Progenitor cell of endocrine pancreas (in vitro differentiated cells): ENCODE results near the gene RBP7. TPM values are rescaled to one million over a fixed set of nuclear protein-coding genes. Genes with fewer than 3 reads are reported as not detected.
A peak's percentile ranks its signal among the peaks of the same experiment; 100 is the strongest.

Experiments used
- DNase-seq: peaks from one replicate; pipeline ENCODE4 v3.0.0; 2021; ENCODE audit warnings: low spot score; ENCODE audit not compliant: unreplicated experiment
- H3K27ac Mint-ChIP-seq: 2 replicates; pipeline ENCODE4 v1.8.0; 2021; ENCODE audit warnings: mild to moderate bottlenecking, moderate library complexity, mixed read lengths
- H3K27me3 Mint-ChIP-seq: 2 replicates; pipeline ENCODE4 v1.8.0; 2021; ENCODE audit warnings: mixed read lengths
- H3K36me3 Mint-ChIP-seq: 2 replicates; pipeline ENCODE4 v1.8.0; 2022; ENCODE audit warnings: mixed read lengths; ENCODE audit not compliant: insufficient read depth
- H3K4me1 Mint-ChIP-seq: 2 replicates; pipeline ENCODE4 v1.8.0; 2021; ENCODE audit warnings: low read depth, mixed read lengths
- H3K4me3 Mint-ChIP-seq: 2 replicates; pipeline ENCODE4 v1.8.0; 2021; ENCODE audit warnings: low read depth, mild to moderate bottlenecking, moderate library complexity, mixed read lengths
- H3K9me3 Mint-ChIP-seq: 2 replicates; pipeline ENCODE4 v1.8.0; 2021; ENCODE audit warnings: low read depth, mixed read lengths
- CTCF ChIP-seq: fragments of 200-600 bp; sonication (generic); IDR thresholded peaks from one replicate; pipeline ENCODE4 v1.5.0; 2021; ENCODE audit warnings: antibody characterized with exemption, mild to moderate bottlenecking; ENCODE audit not compliant: unreplicated experiment
- total RNA-seq: library from RNA; stranded (reverse); gene quantifications from 2 replicates; pipeline ENCODE4 v1.2.1, GENCODE V29; 2021

The RBP7 gene
- total RNA-seq, 1 donor from 2014 or later, result 0.65 TPM

DNA sequence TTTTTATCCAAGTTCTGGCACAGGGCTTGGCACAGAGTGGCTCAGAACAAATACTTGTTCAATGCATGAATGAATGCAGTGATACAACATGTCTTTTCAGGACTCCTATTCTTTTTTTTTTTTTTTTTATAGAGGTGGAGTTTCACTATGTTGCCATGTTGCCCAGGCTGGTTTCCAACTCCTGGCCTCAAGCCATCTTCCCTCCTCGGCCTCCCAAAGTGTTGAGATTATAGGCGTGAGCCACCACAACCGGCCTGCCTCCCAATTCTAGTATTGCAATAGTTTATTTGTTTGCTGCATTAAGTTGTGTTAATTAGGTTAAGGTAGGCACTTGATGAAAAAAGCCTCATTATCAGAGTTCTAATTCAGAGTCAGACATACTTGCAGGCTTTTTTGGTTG, 53.6 kb downstream of the RBP7 start:
- no peak for DNase-seq
- no peaks in the 10 kb centered on the region for H3K9me3 Mint-ChIP-seq
- no peaks in the 10 kb centered on the region for H3K27me3 Mint-ChIP-seq
- no peak overlapping the region for H3K27ac Mint-ChIP-seq
- H3K4me3 Mint-ChIP-seq, result no peak overlapping the region
- TF ChIP-seq CTCF, result no peak
- peaks cover 9% of the 10 kb centered on the region for H3K4me1 Mint-ChIP-seq
- H3K36me3 Mint-ChIP-seq, result peaks cover 7% of the 10 kb centered on the region

DNA sequence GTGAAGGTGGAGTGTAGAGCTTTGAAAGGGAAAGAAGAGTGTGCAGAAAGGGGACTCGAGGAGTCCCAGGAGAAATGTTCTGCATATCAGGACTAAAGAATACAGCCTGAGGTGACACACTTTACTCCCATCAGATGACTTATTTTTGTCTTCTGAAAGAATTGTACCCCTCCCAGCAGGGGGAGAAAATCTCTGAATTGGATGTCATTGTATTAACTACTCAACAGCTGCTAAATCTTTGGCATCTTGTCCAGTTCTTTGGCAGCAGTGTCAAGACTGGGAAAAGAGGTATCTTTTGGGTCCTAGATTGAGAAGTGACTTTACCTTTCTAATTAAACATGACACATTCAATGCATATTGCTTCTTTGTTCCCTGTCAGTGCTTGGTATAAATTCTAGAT, 54.6 kb downstream of the RBP7 start:
- no peak for TF ChIP-seq CTCF
- no peak overlapping the region for H3K4me3 Mint-ChIP-seq
- H3K4me1 Mint-ChIP-seq, result peaks cover 14% of the 10 kb centered on the region
- DNase-seq, result no peak
- peaks cover 7% of the 10 kb centered on the region for H3K36me3 Mint-ChIP-seq
- H3K9me3 Mint-ChIP-seq, result no peaks in the 10 kb centered on the region
- no peak overlapping the region for H3K27ac Mint-ChIP-seq
- no peaks in the 10 kb centered on the region for H3K27me3 Mint-ChIP-seq

- Mint-ChIP-seq H3K36me3 (peaks cover 7% of the 10 kb centered on the region), H3K4me1 (peaks cover 12% of the 10 kb centered on the region), H3K4me3 (no peak overlapping the region), H3K27me3 (no peaks in the 10 kb centered on the region), H3K27ac (no peak overlapping the region), H3K9me3 (no peaks in the 10 kb centered on the region)
- TF ChIP-seq CTCF, result no peak
- no peak for DNase-seq
Measured at GRCh38 chr1:10052347-10052746, 55.3 kb downstream of the RBP7 start.

DNA sequence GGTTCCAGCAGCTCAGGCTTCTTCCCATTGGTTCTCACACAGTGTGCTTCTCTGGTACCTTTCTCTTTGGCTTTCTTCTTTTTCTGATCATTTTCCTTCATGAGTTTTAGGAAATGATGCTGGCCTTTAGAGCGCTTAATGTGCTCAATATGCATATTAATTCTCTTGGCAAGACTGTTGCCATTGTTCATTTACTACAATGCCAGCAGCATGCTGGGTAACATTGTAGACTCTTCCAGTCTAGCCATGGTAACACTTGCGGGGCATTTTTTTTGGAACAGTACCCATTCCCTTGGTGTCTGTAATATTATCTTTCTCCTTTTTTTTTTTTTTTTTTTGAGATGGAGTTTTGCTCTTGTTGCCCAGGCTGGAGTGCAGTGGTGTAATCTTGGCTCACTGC, 57.4 kb downstream of the RBP7 start:
- Mint-ChIP-seq H3K27ac (no peak overlapping the region), H3K36me3 (peaks cover 4% of the 10 kb centered on the region), H3K27me3 (no peaks in the 10 kb centered on the region), H3K4me1 (peaks cover 22% of the 10 kb centered on the region), H3K9me3 (no peaks in the 10 kb centered on the region), H3K4me3 (no peak overlapping the region)
- TF ChIP-seq CTCF, result no peak
- DNase-seq, result no peak

DNA sequence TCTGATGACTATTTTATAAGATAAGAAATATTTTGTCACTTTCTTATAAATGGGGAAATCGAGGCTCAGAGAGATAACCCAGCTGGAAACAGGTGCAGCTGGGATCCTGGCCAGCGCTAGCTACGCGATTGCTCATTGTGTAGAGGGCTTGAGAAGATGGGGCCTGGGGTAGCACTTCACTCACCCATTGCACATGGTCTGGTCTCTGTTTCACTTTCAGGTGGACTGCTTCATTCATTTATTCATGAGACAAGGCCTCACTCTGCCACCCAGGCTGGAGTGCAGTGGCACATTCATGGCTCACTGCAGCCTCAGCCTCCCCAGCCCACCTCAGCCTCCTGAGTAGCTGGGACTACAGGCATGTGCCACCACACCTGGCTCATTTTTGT, 59.6 kb downstream of the RBP7 start:
- no peak overlapping the region for H3K4me3 Mint-ChIP-seq
- no peak for DNase-seq
- no peak for TF ChIP-seq CTCF
- no peak overlapping the region for H3K27ac Mint-ChIP-seq
- no peaks in the 10 kb centered on the region for H3K27me3 Mint-ChIP-seq
- no peaks in the 10 kb centered on the region for H3K9me3 Mint-ChIP-seq
- peaks cover 22% of the 10 kb centered on the region for H3K4me1 Mint-ChIP-seq
- H3K36me3 Mint-ChIP-seq, result peaks cover 4% of the 10 kb centered on the region

DNA sequence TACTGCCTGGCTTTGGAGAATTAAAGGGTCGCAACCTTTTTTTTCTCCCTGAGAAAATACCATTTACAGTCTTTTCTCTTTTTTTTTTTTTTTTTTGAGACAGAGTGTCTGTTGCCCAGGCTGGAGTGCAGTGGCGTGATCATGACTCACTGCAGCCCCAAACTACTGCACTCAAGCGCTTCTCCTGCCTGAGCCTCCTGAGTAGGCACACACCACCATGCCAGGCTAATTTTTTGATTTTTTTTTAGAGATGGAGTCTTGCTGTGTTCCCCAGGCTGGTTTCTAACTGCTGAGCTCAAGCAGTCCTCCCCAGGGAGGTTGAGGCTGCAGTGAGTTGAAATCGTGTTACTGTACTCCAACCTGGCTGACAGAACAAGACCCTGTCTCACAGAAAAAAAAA, 60.3 kb downstream of the RBP7 start:
- H3K4me3 Mint-ChIP-seq, result no peak overlapping the region
- H3K4me1 Mint-ChIP-seq, result peaks cover 22% of the 10 kb centered on the region
- DNase-seq, result no peak
- TF ChIP-seq CTCF, result no peak
- no peaks in the 10 kb centered on the region for H3K27me3 Mint-ChIP-seq
- peak overlapping the region; percentile 29 for H3K27ac Mint-ChIP-seq
- H3K36me3 Mint-ChIP-seq, result peaks cover 4% of the 10 kb centered on the region
- H3K9me3 Mint-ChIP-seq, result no peaks in the 10 kb centered on the region
